Activated CD8-positive, alpha-beta memory T cell treated with anti-CD3 and anti-CD28 coated beads for 1 hour (primary cell): ENCODE measurements around the gene RPL28.

Source experiments
- DNase-seq, 2 donors: peaks; one replicate each; pipeline ENCODE4 v3.0.0-alpha.2; 2020; ENCODE audit warnings: low read depth in 1 of 2; ENCODE audit errors: extremely low read depth in 1 of 2

The RPL28 gene

DNA sequence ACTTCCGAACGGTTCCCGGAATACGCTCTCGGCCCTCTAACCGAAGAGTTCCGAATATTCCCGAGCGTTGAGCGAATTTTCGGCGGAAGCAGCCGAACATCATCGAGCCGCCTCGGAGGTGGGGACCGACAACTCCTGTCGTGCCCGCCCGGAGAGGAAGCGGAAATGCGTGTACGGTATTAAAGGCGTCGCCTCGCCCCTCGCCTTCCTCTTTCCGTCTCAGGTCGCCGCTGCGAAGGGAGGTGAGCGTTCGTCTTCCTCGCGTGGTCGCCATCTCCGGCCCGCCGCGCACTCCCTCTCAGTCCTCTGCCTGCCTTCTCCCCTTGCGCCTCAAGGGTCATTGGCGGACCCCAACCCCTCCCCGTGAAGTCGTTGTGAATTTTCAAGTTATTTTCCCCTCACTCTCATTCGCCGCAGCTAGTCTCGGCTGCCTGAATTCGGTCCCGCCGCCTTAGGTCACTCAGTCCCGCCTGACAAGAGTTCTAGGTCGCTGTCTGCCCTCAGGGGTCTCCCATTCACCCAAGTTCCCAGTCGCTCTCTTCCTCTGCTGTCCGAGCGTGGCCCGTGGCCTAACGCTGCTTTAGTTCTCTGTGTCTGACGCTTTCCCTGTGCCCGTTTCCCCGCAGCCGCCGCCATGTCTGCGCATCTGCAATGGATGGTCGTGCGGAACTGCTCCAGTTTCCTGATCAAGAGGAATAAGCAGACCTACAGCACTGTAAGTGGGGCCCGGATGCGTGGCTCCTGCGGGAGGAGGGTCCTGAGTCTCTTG, at the start of gene RPL28:
RPL28 (plus strand) TSS at position 209 of the 769 bp plus-strand sequence; CDS start at position 635, 426 bp downstream.
- DNase-seq, result peak; percentile 95 to 97

DNA sequence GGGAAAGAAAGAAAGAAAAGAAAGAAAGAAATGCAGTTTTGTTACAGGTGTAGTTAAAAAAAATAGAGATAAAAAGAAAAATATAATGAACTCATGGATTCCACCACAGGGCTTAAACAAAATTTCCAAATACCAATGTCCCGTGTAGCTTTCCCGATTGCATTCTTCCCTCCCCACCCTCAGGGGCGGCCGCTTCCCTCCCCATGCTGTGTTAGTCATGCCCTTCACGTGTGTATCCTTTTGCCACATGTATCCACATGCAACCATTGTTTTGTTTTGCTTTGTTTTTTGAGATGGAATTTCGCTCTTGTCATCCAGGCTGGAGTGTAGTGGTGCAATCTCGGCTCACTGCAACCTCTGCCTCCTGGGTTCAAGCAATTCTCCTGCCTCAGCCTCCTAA, 49.6 kb upstream of the RPL28 start:
- no peak for DNase-seq

DNA sequence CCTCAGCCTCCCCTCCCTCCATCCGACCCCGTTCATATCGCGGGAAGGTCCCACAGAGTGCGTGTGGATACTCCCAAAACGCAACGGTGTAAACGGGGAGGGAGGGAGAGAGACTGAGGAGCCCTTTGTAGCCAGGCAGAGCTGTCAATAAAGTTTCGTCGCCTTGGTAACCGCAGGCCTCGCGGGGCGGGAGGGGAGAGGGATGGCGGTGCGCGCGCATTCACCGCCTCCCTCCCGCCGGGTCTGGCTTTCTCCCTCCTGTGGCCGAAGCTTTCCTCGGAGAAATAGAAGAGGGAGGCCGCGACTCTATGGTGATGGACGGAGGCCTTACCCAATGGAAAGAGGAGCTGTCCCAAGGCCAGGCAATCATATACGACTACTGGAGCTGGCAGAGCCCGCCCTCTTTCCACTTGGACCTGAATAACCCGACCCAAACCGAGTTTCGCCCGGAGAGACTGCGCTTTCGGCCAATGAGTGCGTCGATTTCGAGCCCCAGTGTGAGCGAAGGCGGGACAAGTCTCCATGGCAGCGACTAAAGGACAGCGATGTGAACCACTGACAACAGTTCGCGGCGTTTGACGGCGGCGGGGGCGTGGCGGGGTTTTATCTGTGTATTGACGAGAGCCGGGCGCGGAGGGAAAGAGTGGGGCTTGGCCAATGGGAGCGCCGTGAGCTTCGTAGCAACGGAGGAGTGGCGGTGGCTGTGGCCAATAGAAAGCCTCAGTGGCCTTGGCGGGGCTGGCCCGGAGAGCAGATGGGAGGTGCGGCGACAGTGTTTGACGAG, 46.4 kb upstream of the RPL28 start, which contains the start of gene KMT5C:
KMT5C (plus strand) TSS at position 772 of the 784 bp plus-strand sequence. CDS start 2,061 bp downstream, outside the sequence.
- DNase-seq, result peak; percentile 100

DNA sequence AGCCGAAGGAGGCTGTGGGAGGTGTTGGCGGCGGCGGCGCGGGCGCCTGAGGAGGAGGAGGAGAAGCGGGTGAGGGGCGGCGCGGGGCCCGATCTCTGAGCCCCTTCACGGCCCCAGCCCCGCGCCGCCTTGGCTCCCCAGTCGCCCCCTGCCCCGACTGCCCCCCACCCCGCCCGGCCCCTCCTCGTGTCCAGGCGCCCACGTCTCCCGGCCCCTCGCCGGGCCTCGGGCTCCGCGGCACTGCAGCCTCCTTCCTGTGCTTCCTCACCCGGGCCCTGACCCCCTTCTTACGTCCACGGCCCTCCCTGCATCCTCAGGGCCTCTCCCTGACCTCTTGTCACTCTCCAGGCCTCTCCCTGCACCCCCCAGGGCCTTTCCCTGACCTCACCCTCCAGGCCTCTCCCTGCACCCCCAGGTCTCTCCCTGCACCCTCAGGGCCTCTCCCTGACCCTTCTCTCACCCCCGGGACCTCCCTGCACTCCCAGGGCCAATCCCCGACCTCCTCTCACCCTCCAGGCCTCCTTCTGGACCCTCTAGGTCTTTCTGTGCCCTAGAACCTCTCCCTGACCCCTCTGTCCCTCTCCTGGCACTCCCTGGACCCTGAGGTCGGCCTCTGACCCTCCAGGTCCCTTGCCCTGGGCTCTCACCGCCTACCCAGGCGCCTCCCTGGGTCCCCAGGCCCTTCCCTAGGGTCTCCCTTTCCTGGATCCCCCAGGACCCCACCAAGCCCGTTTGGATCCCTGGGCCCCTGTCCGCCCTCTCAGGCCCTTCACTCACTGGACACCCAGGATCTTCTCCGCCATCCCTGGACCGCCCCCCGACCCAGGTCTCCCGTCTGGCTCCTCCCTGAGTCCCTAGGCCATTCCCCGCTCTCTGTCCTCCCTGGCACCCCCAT, 45.6 kb upstream of the RPL28 start:
- DNase-seq, result no peak

DNA sequence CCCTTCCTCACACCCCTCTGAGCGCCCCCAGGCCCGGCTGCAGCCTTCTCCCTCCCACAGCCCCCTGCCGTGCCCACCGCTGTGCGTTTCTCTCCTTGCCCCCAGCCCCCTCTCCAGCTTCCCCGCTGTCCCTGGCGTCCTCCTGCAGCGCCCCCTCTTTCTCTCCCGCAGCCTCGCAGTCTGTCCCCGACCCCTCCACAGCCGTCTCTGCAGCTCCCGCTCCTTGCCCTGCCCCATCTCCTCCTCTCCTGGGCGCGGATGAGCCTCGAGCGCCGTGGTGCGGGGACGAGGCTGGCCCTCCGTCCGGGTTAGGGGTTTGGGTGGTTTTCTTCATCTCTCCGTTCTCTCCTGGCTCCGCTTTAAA, 45.0 kb upstream of the RPL28 start:
- no peak for DNase-seq

DNA sequence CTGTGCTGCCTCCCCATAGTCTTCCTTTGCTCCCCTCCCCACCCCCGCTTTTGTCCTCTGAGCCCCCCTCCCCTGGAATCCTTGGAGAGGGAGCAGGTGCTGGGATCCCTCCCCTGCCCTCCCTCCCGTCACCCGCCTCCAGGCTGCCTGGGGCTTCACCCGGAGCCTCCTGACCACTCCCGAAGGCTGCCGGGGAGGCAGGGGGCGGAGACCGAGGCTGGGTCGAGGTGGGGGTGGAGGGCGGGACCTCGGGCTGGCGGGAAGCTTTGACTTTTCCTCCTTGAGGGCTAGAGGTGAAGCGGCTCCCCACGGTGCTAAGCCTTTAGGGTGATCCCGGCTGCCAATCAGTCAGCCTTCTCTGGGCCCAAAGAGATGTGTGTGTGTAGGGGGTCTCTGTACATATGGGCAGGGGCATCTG, 44.6 kb upstream of the RPL28 start:
- peak in 1 of 2 donors; percentile 19 for DNase-seq

DNA sequence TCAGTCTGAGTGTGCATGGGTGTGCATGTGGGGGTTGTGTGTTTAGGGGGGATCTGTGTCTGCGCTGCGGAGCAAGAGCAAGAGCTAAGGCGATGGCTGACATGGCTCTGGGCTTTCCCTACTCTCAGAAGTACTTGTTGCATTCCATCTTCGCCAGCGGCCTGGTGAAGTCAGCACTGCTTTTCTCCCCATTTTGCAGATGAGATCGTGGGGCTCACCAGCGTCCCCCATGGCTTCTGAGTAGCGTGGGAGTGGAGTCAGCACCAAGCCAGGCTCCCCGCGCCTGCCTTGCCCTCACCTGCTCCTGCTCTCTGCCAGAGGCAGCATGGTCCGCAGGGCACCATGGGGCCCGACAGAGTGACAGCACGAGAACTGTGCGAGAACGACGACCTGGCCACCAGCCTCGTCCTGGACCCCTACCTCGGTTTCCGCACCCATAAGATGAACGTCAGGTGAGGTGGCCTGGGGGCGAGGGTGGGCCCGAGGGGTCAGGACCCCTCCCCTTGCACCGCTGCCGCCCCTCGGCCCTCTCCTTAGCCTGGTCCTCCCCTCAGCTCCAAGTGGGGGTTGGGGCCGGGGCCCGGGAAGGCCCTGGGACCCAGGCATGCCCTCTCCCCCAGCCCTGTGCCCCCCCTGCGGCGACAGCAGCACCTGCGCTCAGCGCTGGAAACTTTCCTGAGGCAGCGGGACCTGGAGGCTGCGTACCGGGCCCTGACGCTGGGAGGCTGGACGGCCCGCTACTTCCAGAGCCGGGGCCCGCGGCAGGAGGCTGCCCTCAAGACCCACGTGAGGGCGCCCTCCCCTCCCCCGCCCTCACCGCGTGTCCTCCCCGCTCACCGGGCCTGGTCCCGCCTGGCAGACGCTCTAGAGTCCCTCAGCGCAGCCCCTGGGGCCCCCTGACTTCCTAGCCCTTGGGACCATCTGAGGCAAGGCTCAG, 43.9 kb upstream of the RPL28 start:
- no peak for DNase-seq

DNA sequence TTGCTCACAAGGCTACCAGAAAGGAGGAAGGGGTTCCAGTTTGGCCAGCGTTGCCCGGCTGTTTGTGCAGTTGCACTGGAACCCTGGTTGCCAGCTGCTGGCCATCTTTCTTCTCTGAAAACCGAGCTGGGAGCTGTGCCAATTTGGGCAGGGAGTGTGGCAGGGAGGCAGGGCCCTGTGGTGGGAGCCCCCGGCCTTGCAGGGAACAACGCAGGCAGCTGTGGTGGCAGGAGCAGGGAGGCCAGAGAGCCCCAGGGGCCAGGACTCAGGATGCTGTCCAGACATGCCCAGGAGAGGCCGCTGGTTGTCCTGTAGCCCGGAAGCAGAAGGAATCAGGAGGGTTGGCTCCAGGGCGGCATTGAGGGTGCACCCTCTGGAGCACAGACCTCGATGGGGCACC, 41.3 kb upstream of the RPL28 start:
- no peak for DNase-seq

DNA sequence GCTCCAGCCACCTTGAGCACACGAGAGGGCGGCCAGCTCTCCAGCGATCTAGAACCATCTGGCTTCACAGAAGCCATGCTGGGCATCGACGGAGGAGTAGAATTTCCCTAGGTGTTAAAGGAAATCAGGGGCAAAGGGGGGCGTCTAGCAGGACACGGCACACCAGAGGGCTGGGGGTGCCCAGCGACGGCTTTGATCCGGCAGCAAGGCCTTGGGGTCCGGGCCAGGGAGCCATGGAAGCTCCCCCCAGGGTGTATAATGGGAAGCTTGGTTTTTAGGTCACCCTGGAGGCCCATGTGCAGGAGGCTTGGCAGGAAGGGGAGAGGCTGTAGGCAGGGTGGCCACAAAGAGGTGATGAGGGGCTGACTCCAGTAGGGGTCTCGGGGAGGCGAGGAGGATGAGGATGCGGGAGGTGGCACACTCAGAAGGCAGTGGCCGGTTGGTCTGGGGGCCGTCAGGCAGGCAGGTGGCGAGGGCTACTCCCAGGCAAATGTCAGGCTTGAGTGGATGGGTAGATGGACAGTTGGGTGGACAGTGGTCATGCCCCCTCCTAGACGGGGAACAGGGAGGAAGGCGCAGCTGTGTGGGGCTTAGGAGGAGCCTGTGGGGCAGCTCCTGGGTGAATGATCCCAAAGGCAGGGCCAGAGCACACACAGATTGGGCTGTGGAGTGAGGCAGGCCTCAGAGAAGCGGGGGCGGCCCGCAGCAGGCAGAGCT, 40.5 kb upstream of the RPL28 start:
- DNase-seq, result no peak

DNA sequence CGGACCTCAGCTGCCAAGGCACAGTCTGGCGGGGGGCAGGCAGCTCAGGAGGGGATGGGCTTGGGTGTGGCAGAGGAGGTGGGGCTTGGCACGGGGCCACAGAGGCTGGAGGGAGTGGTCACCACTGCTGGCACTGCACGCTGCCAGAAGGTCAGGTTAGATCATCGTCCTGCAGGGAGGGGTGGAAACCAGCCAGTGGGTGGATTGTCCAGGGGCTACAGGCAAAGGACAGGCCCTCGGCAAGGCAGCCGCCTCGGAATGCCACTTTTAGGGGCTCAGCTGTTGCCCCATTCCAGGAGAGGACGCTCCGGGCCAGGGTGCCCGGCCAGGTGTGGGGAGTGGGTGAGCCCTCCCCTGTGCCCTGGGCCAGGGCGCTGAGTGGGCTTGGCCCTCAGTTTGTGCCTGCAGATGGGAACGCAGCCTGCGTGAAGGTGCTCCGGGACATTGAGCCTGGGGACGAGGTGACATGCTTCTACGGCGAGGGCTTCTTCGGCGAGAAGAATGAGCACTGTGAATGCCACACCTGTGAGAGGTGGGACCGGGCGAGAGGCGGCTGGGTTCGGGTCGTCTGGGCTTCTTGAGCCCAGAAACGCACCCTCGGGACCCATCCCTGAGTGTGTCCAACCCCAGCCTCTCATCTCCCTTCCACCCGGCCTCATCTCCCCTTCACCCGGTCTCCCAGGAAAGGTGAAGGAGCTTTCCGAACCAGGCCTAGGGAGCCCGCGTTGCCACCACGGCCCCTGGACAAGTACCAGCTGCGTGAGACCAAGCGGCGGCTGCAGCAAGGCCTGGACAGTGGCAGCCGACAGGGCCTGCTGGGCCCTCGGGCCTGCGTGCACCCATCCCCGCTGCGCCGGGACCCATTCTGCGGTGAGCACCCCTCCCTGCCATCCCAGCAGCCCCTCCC, 39.7 kb upstream of the RPL28 start:
- DNase-seq, result no peak

DNA sequence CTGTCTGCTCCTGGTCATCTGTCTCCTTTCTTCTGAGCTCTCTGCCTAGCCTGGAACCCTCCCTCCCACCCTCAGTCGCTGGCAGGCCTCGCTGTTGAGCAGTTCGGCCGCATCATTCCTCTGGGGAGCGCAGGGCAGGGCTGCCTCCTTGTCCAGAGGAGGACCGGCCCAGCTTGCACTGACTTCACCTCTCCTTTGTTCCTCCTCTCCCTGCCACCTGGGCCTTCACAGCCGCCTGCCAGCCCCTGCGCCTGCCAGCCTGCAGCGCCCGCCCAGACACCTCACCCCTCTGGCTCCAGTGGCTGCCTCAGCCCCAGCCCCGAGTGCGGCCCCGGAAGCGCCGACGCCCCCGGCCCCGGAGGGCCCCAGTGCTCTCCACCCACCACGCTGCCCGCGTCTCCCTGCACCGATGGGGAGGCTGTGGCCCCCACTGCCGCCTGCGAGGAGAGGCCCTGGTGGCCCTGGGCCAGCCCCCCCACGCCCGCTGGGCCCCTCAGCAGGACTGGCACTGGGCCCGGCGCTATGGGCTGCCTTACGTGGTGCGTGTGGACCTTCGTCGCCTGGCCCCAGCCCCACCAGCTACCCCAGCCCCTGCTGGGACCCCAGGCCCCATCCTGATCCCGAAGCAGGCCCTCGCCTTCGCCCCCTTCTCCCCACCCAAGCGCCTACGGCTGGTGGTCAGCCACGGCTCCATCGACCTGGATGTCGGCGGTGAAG, 38.8 kb upstream of the RPL28 start:
- no peak for DNase-seq

DNA sequence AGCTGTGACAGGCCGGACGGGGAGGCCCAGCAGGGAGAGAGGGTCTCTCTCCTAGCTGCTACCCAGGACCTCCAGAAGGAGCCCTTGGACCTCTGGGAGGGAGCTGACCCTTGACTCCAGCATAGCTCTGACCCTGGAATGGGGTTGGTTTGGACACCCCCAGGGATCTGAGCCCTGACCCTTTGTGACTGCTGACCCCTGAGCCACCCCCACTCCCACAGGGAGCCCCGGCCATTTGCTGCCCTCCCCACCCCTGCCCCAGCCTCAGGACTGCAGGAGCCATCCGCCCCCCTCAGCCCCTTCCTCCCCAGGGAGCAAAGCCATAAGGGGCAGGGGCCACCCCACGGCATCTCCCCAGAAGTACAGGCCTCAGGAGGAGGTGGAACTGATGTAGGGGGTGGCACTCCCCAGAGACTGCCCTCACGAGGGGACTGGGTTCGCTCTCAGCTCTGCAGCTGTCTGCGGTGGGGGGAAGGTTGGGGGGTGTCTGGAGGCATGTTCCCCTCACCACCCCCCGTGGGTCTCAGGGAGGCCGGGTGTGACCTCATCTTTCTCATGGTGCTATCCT, 38.2 kb upstream of the RPL28 start:
- DNase-seq, result no peak

DNA sequence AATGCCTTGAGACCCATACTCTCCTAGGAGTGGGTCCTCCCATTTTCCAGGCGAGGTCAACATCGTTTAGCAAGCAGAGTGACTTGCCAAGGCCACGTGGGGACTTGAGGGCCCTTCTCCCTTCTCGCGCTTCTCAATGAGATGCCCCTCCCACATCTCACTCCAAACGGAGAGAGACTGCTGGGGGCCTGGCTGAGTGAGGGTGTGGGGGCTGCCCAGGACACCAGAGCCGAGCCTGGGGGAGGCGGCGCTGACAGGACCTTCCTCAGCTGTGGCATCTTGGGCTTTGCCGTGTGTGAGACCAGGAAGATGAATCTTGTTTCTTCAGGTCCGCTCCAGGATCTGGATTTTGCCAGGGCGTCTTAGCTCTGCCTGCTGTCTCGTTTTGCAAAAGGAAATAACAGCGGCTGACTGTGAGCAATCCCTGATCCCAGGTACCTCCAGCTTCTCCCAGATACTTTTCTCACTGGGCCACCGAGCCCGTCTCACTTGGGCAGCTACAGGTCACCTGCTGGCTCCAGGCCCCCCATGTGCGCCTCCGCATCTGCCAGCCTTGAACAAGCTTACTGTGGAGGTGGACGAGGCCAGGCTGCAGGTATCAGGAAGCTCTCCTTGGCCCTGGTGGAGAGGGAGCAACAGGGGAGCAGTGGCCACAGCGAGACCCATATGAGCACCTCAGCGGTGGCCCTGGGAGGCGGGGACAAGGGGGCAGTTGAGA, 37.3 kb upstream of the RPL28 start:
- DNase-seq, result no peak

DNA sequence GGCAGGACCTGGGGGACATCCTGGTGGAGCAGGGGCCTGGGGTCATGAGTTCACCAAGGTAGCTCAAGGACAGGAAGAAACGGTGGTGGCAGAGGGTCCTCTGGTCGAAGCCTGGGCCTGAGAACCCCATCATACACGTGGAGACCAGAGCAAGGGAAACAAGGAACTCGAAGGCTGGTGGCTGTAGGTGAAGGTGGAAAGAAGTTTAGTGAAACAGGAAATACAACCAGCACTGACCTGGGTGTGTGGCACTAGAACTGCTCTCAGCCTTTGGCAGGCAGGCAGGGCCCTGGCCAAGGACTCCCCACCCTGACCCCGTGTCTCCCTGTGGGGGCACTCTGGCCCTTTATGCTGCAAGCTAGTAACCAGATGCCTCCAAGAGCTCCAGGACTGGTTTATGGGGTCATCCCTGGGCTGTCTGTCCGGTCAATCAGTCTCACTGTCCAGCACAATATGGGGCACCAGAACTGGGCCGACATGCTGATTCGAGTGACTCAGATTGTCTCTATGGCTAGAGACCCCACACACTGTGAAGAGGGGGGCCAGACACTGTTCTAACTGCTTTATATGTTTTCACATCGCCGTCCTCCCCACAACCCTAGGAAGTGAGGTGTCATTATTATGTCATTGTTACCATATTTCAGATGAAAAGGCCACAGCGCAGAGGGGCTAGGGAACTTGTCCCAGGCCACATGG, 35.0 kb upstream of the RPL28 start:
- DNase-seq, result no peak

DNA sequence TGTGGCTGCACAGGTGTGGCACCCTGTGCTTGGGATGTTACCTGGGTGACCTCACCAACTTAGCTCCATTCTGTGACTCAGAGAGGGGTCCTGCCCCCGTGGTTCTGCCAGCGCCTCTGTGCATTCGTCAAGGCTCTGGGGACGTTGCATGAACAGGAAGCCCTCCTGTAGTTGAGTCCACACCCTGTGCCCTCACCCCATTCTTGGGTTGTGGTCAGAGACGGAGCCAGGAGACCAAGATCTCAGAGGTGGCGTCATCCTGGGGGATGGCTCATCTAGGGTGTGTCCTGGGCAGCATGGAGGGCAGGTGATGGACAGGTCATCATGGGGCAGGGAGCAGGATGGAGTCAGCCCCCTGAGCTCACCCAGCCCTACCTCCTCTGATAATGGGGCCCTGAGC, 33.7 kb upstream of the RPL28 start:
- DNase-seq, result no peak

DNA sequence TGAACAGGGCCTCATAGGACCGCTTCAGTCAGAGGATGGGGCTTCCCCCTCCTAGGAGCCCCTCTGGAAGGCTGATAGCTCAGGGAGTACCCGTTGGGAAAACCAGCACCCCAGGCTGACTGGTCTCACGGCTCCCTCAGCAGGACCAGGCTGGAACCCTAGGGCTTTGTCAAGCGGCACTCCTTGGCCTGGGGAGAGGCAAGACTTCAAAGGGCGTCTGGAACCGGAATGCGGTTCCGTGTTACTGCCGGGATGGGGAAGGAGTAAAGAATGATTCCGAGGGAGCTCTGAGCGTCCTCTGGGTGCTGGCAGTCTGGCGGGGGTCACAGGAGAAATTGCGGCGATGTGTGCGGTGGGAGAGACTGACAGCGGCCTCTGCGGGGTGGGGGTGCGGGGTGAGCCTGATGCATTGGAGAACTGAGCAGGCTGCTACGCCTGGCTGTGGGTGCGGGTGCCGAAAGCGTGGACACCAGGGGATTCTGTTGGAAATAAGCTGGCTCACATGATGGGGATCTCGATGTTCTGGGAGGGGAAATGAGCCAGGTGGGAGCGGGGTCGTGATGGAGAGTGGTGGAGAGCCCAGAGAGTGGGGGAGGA, 33.1 kb upstream of the RPL28 start:
- DNase-seq, result no peak
